GM19025 (cell line): ENCODE measurements around the gene RUVBL2.
"Not testable (repeated sequence)": the region's sequence is repeated elsewhere in the genome, so short reads cannot be mapped to it uniquely, and the experiment has no call there.

Source experiments
- ATAC-seq: cut with Tn5 transposase; IDR thresholded peaks from one replicate; pipeline ENCODE4 v1.9.1; 2021; ENCODE audit warnings: mild to moderate bottlenecking, low read depth, moderate library complexity; ENCODE audit not compliant: unreplicated experiment

Gene RUVBL2

GRCh38 chr19:49016067-49016839, 22.6 kb downstream of the RUVBL2 start:
- ATAC-seq, result no peak

DNA sequence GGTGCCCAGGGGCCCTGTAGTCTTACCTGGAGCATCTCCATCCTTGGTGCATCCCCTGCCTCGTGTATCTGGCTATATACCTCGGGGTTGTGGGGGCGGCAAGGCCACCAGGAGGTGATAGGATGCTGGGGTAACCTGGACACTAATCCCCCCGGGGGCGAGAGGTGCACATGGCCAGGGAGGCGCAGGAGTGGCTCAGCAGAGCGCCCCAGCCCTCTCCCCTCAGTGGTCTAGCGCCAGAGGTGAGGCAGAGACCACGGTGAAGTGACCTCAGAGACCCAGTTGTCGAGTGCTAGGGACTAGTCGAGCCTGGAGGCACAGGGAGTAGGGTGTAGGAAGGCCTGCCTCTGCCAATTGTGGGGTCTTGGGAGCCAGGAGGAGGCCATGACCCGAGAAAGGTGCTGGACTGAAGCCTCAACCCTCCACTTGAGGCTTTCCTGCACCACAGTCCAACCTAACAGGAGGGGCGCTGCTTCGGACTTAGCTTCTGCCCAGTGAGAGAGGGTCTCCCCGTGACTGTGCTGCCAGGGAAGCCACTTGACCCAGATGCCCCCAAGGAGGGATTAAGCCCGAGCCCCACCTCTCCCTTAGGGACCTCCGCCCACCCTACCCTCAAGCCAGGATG, 23.5 kb downstream of the RUVBL2 start, which contains the start of gene LHB:
TSS of gene LHB (minus strand) at position 51 of the 625 bp plus-strand sequence. CDS start at position 41, 10 bp downstream.
- no peak for ATAC-seq

- peak; percentile 36 for ATAC-seq
Observed at GRCh38 chr19:49017666-49018351, 24.1 kb downstream of the RUVBL2 start.

- not testable (repeated sequence) for ATAC-seq
Observed at GRCh38 chr19:49018388-49019241, 24.9 kb downstream of the RUVBL2 start.

DNA sequence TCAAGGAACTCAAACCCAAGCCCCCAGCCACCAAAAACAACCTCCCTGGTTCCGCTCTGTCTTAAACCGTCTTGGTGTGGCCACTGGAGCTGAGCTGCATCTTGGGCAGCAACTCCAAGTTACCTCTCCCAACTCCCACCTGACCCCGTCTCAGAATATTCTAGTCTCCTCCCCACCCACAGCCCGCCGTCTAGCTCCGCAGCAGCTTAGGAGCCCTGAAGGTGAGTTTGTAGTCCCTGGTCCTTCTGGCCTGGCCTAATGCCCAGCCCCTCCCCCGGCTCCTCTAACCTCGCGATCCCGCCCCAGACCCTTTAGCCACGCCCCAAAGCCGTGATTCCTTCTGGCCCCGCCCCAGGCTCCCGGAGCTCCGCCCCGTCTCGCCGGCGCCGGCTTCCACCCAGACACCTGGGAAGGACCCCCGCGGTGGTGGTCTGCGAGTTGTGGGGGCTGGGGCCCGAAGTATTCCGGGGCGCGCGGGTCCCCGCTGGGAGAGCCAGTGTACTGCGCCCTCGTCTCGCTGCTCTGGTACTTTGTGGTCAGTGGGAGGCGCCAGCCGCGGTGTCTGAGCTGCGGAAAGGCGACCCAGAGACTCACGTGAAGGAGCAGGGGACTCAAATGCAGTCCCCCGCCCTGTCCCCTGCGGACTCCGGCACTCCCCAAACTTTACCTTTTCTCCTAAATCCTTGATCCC, 25.7 kb downstream of the RUVBL2 start:
- no peak for ATAC-seq

DNA sequence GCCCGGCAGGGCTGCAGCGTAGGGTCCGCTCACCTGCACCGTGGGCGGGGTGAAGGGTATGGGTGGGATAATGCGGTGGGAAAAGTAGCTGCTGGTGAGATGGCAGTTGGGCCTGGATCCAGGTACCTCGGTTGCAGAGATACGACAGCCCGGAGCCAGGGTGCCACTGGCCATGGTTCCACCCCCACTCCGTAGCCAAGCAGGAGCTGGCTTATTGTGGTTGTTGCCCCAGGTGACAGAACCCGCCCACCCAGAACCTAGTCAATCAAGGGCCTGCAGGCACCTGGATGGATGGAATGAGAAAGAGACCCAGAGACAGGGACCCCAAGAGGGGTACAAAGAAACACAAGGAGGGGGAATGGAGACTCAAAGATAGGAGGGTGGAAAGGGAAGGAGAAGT, 26.7 kb downstream of the RUVBL2 start:
- ATAC-seq, result no peak

DNA sequence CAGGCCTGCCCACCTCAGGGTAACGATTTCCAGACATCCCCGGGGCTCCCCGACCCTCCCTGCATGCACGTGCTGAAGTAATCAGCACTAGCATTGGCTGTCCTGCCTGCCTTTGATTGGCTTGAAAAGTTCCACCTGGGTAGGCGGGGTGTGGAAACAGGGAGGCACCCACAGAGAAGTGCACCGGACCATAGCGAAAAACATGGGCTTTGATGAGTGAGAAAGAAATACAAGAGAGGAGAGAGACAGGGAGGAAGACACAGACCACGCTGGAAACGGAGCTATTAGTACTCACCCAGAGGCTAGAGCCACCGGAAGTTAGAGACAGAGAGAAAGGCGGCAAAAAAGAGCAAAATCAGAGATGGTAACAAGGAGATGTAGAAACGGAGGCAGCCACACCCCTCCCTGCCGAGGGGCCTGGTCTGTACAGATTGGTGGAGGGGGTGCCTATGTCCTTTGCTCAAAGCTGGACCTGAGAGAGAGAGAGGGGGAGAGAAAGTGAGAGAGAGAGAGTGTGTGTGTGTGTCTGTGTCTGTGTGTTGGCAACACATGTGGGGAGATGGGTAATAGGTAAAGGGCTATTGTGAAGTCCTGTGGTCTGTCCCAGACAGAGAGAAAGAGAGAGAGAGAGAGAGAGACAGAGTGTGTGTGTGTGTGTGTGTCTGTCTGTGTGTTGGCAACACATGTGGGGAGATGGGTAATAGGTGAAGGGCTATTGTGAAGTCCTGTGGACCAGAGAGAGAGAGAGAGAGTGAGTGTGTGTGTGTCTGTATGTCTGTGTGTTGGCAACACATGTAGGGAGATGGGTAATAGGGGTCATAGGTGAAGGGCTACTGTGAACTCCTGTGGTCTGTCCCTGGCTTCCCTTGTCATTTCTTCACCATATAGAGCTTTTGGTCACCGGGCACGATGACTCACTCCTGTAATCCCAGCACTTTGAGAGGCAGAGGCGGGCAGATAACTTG, 27.5 kb downstream of the RUVBL2 start:
- ATAC-seq, result no peak

DNA sequence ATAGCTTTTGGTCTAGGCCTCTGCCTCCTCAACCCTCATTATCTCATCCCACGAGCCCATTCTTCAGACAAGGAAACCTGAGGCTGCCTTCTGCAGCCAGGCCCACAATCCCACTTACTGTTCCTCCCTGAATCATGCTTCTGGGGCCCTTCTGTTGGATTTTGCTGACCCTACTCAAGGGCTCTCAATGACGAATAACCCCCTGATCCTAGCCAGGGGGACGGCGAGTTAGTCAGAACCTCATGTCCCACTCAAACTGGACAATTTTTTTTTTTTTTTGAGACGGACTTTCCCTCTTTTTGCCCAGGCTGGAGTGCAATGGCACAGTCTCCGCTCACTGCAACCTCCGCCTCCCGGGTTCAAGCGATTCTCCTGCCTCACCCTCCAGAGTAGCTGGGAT, 28.4 kb downstream of the RUVBL2 start:
- ATAC-seq, result no peak

DNA sequence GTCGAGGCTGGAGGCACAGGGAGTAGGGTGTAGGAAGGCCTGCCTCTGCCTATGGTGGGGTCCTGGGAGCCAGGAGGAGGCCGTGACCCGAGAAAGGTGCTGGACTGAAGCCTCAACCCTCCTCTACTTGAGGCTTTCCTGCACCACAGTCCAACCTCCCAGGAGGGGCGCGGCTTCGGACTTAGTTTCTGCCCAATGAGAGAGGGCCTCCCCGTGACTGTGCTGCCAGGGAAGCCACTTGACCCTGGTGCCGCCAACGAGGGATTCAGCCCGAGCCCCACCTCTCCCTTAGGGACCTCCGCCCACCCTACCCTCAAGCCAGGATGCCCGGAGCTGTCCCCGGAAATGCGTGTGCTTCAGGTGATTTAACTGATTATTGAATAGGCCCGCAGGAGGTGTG, 30.5 kb downstream of the RUVBL2 start, which contains the start of gene CGB3:
TSS of gene CGB3 (minus strand) at position 101 of the 400 bp plus-strand sequence. CDS start 362 bp downstream, outside the sequence.
- not testable (repeated sequence) for ATAC-seq

- ATAC-seq, result not testable (repeated sequence)
Observed at GRCh38 chr19:49025088-49025487, 31.4 kb downstream of the RUVBL2 start.

GRCh38 chr19:49025599-49025998, 31.9 kb downstream of the RUVBL2 start:
- not testable (repeated sequence) for ATAC-seq

- not testable (repeated sequence) for ATAC-seq
Observed at GRCh38 chr19:49028686-49029085, 35.0 kb downstream of the RUVBL2 start.

DNA sequence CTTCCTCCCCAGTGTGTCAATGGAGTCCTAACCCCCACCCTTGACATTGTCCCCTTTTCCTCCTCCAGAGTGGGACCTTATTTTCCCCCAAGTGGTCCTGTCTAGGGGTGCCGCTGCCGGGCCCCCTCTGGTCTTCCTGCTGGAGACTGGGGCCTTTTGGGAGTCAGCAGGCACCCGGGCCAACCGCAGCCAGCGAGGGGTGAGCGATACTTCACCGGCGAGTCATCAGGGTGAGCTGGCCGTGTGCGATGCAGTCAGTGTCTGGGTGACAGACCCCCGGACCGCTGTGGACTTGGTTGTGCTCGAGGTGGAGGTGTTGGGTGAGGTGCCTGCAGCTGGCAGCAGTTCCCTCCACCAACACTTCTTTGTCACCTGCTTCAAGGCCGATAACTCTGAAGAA, 36.1 kb downstream of the RUVBL2 start:
- ATAC-seq, result not testable (repeated sequence)

- ATAC-seq, result not testable (repeated sequence)
Observed at GRCh38 chr19:49030323-49030722, 36.6 kb downstream of the RUVBL2 start.

- not testable (repeated sequence) for ATAC-seq
Observed at GRCh38 chr19:49031642-49032301, 38.1 kb downstream of the RUVBL2 start, which contains the start of gene CGB2. Gene CGB2 (plus strand): TSS chr19:49031890. CDS start chr19:49032096, 206 bp downstream.

DNA sequence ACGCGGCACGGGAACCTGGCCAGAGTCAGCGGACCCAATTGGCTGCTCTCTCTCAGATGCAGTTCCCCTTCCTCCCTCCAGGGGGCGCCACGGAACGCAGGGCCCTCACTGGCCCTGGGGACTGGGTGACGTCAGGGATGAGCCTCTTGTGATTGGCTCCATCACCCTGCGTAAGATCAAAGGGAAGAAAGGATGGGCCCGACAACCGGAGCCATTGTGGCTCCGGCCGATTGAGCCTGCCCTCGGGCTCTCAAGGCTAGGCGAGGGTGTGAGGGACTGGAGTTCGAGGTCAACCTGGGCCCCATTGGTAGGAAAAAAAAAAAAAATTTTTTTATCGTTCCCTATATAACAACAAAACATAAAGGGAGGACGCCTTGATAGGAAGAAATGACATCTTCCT, 43.1 kb downstream of the RUVBL2 start, which contains the start of gene CGB1:
TSS of gene CGB1 (minus strand) at position 81 of the 400 bp plus-strand sequence. CDS start 184 bp downstream, outside the sequence.
- not testable (repeated sequence) for ATAC-seq

- not testable (repeated sequence) for ATAC-seq
Observed at GRCh38 chr19:49038111-49038510, 44.4 kb downstream of the RUVBL2 start.
